Measurements from ENCODE around the gene TNFRSF18. TPM values are rescaled to one million over a fixed set of nuclear protein-coding genes. Genes with fewer than 3 reads are reported as not detected.

Gene TNFRSF18
- total and polyA plus RNA-seq, 2 experiments from 2014 or later = 1.1 to 1.5 TPM

DNA sequence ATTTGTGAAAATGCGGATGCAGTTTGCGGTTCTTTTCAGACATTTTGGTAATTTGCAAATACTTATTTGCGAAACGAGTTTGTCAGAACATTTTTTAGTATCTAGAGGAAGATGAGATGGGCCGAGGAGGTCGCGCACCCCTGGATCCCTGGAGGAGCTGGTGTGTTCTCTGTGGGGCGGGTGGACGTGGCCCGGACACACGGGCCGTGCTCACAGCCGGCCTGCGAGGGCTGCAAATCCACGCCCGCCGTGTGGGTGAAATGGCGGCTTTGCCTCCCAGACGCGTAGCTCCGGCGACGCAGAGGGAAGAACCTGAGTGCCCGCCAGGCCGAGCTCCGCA, 42.1 kb downstream of the TNFRSF18 start (continued):
- TF ChIP-seq, protein P1, sequence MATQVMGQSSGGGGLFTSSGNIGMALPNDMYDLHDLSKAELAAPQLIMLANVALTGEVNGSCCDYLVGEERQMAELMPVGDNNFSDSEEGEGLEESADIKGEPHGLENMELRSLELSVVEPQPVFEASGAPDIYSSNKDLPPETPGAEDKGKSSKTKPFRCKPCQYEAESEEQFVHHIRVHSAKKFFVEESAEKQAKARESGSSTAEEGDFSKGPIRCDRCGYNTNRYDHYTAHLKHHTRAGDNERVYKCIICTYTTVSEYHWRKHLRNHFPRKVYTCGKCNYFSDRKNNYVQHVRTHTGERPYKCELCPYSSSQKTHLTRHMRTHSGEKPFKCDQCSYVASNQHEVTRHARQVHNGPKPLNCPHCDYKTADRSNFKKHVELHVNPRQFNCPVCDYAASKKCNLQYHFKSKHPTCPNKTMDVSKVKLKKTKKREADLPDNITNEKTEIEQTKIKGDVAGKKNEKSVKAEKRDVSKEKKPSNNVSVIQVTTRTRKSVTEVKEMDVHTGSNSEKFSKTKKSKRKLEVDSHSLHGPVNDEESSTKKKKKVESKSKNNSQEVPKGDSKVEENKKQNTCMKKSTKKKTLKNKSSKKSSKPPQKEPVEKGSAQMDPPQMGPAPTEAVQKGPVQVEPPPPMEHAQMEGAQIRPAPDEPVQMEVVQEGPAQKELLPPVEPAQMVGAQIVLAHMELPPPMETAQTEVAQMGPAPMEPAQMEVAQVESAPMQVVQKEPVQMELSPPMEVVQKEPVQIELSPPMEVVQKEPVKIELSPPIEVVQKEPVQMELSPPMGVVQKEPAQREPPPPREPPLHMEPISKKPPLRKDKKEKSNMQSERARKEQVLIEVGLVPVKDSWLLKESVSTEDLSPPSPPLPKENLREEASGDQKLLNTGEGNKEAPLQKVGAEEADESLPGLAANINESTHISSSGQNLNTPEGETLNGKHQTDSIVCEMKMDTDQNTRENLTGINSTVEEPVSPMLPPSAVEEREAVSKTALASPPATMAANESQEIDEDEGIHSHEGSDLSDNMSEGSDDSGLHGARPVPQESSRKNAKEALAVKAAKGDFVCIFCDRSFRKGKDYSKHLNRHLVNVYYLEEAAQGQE (IDR thresholded peaks at IDR 0.05; ENCODE audit: unreplicated experiment) = no peak
- no peak for TF ChIP-seq ZNF114 (CRISPR knock-in tag; IDR thresholded peaks at IDR 0.05)
- TF ChIP-seq, protein P2, sequence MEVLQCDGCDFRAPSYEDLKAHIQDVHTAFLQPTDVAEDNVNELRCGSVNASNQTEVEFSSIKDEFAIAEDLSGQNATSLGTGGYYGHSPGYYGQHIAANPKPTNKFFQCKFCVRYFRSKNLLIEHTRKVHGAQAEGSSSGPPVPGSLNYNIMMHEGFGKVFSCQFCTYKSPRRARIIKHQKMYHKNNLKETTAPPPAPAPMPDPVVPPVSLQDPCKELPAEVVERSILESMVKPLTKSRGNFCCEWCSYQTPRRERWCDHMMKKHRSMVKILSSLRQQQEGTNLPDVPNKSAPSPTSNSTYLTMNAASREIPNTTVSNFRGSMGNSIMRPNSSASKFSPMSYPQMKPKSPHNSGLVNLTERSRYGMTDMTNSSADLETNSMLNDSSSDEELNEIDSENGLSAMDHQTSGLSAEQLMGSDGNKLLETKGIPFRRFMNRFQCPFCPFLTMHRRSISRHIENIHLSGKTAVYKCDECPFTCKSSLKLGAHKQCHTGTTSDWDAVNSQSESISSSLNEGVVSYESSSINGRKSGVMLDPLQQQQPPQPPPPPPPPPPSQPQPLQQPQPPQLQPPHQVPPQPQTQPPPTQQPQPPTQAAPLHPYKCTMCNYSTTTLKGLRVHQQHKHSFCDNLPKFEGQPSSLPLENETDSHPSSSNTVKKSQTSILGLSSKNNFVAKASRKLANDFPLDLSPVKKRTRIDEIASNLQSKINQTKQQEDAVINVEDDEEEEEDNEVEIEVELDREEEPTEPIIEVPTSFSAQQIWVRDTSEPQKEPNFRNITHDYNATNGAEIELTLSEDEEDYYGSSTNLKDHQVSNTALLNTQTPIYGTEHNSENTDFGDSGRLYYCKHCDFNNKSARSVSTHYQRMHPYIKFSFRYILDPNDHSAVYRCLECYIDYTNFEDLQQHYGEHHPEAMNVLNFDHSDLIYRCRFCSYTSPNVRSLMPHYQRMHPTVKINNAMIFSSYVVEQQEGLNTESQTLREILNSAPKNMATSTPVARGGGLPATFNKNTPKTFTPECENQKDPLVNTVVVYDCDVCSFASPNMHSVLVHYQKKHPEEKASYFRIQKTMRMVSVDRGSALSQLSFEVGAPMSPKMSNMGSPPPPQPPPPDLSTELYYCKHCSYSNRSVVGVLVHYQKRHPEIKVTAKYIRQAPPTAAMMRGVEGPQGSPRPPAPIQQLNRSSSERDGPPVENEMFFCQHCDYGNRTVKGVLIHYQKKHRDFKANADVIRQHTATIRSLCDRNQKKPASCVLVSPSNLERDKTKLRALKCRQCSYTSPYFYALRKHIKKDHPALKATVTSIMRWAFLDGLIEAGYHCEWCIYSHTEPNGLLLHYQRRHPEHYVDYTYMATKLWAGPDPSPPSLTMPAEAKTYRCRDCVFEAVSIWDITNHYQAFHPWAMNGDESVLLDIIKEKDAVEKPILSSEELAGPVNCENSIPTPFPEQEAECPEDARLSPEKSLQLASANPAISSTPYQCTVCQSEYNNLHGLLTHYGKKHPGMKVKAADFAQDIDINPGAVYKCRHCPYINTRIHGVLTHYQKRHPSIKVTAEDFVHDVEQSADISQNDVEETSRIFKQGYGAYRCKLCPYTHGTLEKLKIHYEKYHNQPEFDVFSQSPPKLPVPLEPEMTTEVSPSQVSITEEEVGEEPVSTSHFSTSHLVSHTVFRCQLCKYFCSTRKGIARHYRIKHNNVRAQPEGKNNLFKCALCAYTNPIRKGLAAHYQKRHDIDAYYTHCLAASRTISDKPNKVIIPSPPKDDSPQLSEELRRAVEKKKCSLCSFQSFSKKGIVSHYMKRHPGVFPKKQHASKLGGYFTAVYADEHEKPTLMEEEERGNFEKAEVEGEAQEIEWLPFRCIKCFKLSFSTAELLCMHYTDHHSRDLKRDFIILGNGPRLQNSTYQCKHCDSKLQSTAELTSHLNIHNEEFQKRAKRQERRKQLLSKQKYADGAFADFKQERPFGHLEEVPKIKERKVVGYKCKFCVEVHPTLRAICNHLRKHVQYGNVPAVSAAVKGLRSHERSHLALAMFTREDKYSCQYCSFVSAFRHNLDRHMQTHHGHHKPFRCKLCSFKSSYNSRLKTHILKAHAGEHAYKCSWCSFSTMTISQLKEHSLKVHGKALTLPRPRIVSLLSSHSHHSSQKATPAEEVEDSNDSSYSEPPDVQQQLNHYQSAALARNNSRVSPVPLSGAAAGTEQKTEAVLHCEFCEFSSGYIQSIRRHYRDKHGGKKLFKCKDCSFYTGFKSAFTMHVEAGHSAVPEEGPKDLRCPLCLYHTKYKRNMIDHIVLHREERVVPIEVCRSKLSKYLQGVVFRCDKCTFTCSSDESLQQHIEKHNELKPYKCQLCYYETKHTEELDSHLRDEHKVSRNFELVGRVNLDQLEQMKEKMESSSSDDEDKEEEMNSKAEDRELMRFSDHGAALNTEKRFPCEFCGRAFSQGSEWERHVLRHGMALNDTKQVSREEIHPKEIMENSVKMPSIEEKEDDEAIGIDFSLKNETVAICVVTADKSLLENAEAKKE (CRISPR knock-in tag; IDR thresholded peaks at IDR 0.05) = no peak
- TF ChIP-seq, protein P3, sequence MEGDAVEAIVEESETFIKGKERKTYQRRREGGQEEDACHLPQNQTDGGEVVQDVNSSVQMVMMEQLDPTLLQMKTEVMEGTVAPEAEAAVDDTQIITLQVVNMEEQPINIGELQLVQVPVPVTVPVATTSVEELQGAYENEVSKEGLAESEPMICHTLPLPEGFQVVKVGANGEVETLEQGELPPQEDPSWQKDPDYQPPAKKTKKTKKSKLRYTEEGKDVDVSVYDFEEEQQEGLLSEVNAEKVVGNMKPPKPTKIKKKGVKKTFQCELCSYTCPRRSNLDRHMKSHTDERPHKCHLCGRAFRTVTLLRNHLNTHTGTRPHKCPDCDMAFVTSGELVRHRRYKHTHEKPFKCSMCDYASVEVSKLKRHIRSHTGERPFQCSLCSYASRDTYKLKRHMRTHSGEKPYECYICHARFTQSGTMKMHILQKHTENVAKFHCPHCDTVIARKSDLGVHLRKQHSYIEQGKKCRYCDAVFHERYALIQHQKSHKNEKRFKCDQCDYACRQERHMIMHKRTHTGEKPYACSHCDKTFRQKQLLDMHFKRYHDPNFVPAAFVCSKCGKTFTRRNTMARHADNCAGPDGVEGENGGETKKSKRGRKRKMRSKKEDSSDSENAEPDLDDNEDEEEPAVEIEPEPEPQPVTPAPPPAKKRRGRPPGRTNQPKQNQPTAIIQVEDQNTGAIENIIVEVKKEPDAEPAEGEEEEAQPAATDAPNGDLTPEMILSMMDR (conservative IDR thresholded peaks at IDR 0.05; ENCODE audit: low read depth in 2 of 2) = no peak
- TF ChIP-seq EZH2phosphoT487 (IDR thresholded peaks at IDR 0.05; ENCODE audit: unreplicated experiment) = no peak
